IMR-90 (cell line): ENCODE measurements around the gene PSPC1. TPM values are rescaled to one million over a fixed set of nuclear protein-coding genes. Genes with fewer than 3 reads are reported as not detected.

Source experiments
- ATAC-seq: fragments of 200-7000 bp; cut with Tn5 transposase; 2 replicates; pipeline ENCODE4 v1.9.1; 2020; ENCODE audit warnings: low read depth, mild to moderate bottlenecking, moderate library complexity
- BruUV-seq: library from RNA; stranded (reverse); fragments of 400-500 nt; replicated peaks from 2 replicates; lab custom pipeline; 2021; lab: Mats Ljungman, UMichigan
- CTCF ChIA-PET: fragments of 300-600 bp; formaldehyde crosslinking; extraction: SDS; loops from one replicate; lab custom pipeline; 2021; ENCODE audit warnings: antibody characterized with exemption; lab: Yijun Ruan, JAX
- POLR2A ChIA-PET: fragments of 300-600 bp; sonication (Branson Sonifier 250); formaldehyde crosslinking; loops from one replicate; lab custom pipeline; 2022; ENCODE audit warnings: antibody characterized with exemption; ENCODE audit not compliant: unreplicated experiment; lab: Charles Lee
- DNase-seq: peaks from one replicate; pipeline ENCODE4 v3.0.0; 2013
- H2AFZ ChIP-seq: replicated peaks from 2 replicates; pipeline ENCODE3; 2013; ENCODE audit warnings: low read length, mild to moderate bottlenecking; ENCODE audit not compliant: poor library complexity
- H2AK5ac ChIP-seq: 2 replicates; pipeline ENCODE4 v1.6.1; 2013; ENCODE audit warnings: low read depth, low read length, inconsistent platforms
- H2AK9ac ChIP-seq: replicated peaks from 2 replicates; pipeline ENCODE3; 2013; ENCODE audit warnings: mild to moderate bottlenecking, low read depth, low read length, moderate library complexity; ENCODE audit not compliant: poor library complexity
- H2BK120ac ChIP-seq: 2 replicates; pipeline ENCODE4 v1.6.1; 2013; ENCODE audit warnings: low read depth, low read length, inconsistent platforms
- H2BK15ac ChIP-seq: 3 replicates; pipeline ENCODE4 v1.6.1; 2013; ENCODE audit warnings: low read depth, low read length, inconsistent platforms
- H2BK20ac ChIP-seq: 2 replicates; pipeline ENCODE4 v1.6.1; 2013; ENCODE audit warnings: low read depth, mild to moderate bottlenecking, inconsistent platforms, low read length, moderate library complexity
- H2BK5ac ChIP-seq: 2 replicates; pipeline ENCODE4 v1.6.1; 2013; ENCODE audit warnings: mild to moderate bottlenecking, low read depth, low read length, inconsistent platforms; ENCODE audit not compliant: poor library complexity, severe bottlenecking
- H3K14ac ChIP-seq: replicated peaks from 2 replicates; pipeline ENCODE4 v1.6.1; 2013; ENCODE audit warnings: low read depth, low read length, inconsistent platforms
- H3K18ac ChIP-seq: 2 replicates; pipeline ENCODE4 v1.6.1; 2013; ENCODE audit warnings: low read depth, low read length, control low read depth
- H3K23ac ChIP-seq: 2 replicates; pipeline ENCODE4 v1.6.1; 2013; ENCODE audit warnings: low read depth, low read length, inconsistent platforms
- H3K27ac ChIP-seq: 2 replicates; pipeline ENCODE4 v1.5.1; 2013; ENCODE audit warnings: mild to moderate bottlenecking, control low read depth, low read length; ENCODE audit not compliant: insufficient read depth
- H3K27me3 ChIP-seq: 2 replicates; pipeline ENCODE4 v1.6.1; 2013; ENCODE audit warnings: low read length; ENCODE audit not compliant: control insufficient read depth, insufficient read depth
- H3K36me3 ChIP-seq: 2 replicates; pipeline ENCODE4 v1.6.1; 2013; ENCODE audit warnings: low read length, mixed read lengths; ENCODE audit not compliant: control insufficient read depth, insufficient read depth
- H3K4ac ChIP-seq: 2 replicates; pipeline ENCODE4 v1.6.1; 2013; ENCODE audit warnings: low read depth, low read length, inconsistent platforms
- H3K4me1 ChIP-seq: 2 replicates; pipeline ENCODE4 v1.6.1; 2013; ENCODE audit warnings: low read length, mixed read lengths; ENCODE audit not compliant: control insufficient read depth, insufficient read depth
- H3K4me2 ChIP-seq: 2 replicates; pipeline ENCODE4 v1.6.1; 2013; ENCODE audit warnings: low read depth, mild to moderate bottlenecking, control low read depth, low read length, moderate library complexity
- H3K4me3 ChIP-seq: 2 replicates; pipeline ENCODE4 v1.5.1; 2013; ENCODE audit warnings: low read depth, mild to moderate bottlenecking, control low read depth, low read length, moderate library complexity; ENCODE audit not compliant: insufficient read depth
- H3K56ac ChIP-seq: 2 replicates; pipeline ENCODE4 v1.6.1; 2013; ENCODE audit warnings: low read length, inconsistent platforms; ENCODE audit not compliant: insufficient read depth; ENCODE audit errors: extremely low read depth
- H3K79me1 ChIP-seq, 2 experiments: 2 replicates each; pipeline ENCODE4 v1.6.1; 2013; ENCODE audit warnings: low read length in 2 of 2, inconsistent platforms in 1 of 2, low read depth in 1 of 2
- H3K9ac ChIP-seq: 2 replicates; pipeline ENCODE4 v1.6.1; 2013; ENCODE audit warnings: low read depth, low read length, control low read depth
- H3K9me1 ChIP-seq: 2 replicates; pipeline ENCODE4 v1.6.1; 2013; ENCODE audit warnings: low read length, inconsistent platforms; ENCODE audit not compliant: insufficient read depth
- H3K9me3 ChIP-seq: 2 replicates; pipeline ENCODE4 v1.6.1; 2013; ENCODE audit warnings: low read length; ENCODE audit not compliant: control insufficient read depth, insufficient read depth
- H4K20me1 ChIP-seq: 2 replicates; pipeline ENCODE4 v1.6.1; 2013; ENCODE audit warnings: low read length, inconsistent platforms; ENCODE audit not compliant: insufficient read depth
- H4K5ac ChIP-seq: 2 replicates; pipeline ENCODE4 v1.6.1; 2013; ENCODE audit warnings: mild to moderate bottlenecking, low read depth, low read length, control low read depth
- H4K8ac ChIP-seq, 2 experiments: 2 replicates each; pipeline ENCODE4 v1.6.1; 2013; ENCODE audit warnings: low read depth in 2 of 2, low read length in 2 of 2, control low read depth in 1 of 2, inconsistent platforms in 1 of 2
- H4K91ac ChIP-seq: 2 replicates; pipeline ENCODE4 v1.6.1; 2013; ENCODE audit warnings: low read depth, low read length, inconsistent platforms; ENCODE audit not compliant: insufficient read depth
- BHLHE40 ChIP-seq: fragments of 150-350 bp; IDR thresholded peaks from 2 replicates; pipeline ENCODE4 v1.6.1; 2016; ENCODE audit warnings: mild to moderate bottlenecking, low read depth, low read length
- MAFK ChIP-seq: IDR thresholded peaks from 2 replicates; pipeline ENCODE4 v1.6.1; 2012; ENCODE audit warnings: low read depth, low read length, improper control_type of control experiment
- RCOR1 ChIP-seq: IDR thresholded peaks from 2 replicates; pipeline ENCODE4 v1.6.1; 2012; ENCODE audit warnings: mild to moderate bottlenecking, low read length, improper control_type of control experiment; ENCODE audit not compliant: insufficient replicate concordance
- dilution Hi-C: fragments of 300-500 bp; cut with HindIII; formaldehyde crosslinking; loops from one replicate; pipeline ENCODE4 v1.14.3; 2018; ENCODE audit warnings: low sequenced_read_pairs; ENCODE audit not compliant: unreplicated experiment
- in situ Hi-C: fragments of 300-500 bp; cut with MboI; formaldehyde crosslinking; loops from 3 replicates; pipeline ENCODE4 v1.14.3; 2019; ENCODE audit warnings: low sequenced_read_pairs, inconsistent platforms, mixed read lengths
- intact Hi-C: fragments of 100-400 bp; cut with micrococcal nuclease; formaldehyde crosslinking; loops from 2 replicates; pipeline ENCODE4 v1.10.0; 2022
- polyA plus RNA-seq, 3 experiments: library from polyadenylated mRNA; depleted of rRNA; stranded (reverse); fragments of >200 nt; gene quantifications; 2 replicates each; pipeline ENCODE4 v1.2.3, GENCODE V29; 2012; ENCODE audit warnings: low replicate concordance in 1 of 3
- total RNA-seq: library from RNA; depleted of rRNA; stranded (reverse); fragments of >200 nt; gene quantifications from 2 replicates; pipeline ENCODE4 v1.2.3, GENCODE V29; 2012

Gene PSPC1
- total and polyA plus RNA-seq, 2 of the 4 experiments (the other 2 are of a cell fraction) = 38.3 to 39.8 TPM

GRCh38 chr13:19685437-19685836 is 97.3 kb downstream of the PSPC1 start:
- Histone ChIP-seq H2AK5ac (no peak overlapping the region), H2AK9ac (no peak overlapping the region), H3K9ac (no peak overlapping the region), H3K23ac (no peak overlapping the region), H2BK120ac (no peak overlapping the region), H3K79me1 (peaks cover 12 to 55% of the 10 kb centered on the region in 2 experiments; a peak in 3 of 4 replicates), H3K27ac (no peak overlapping the region), H3K4me1 (peaks cover 5% of the 10 kb centered on the region), H3K18ac (no peak overlapping the region), H3K14ac (no peak overlapping the region), H3K4ac (no peak overlapping the region), H2BK5ac (no peak overlapping the region), H3K4me2 (no peak overlapping the region), H3K9me3 (no peaks in the 10 kb centered on the region), H2BK15ac (no peak overlapping the region), H4K5ac (no peak overlapping the region), H4K20me1 (no peaks in the 10 kb centered on the region; the same call in 1 of the 2 replicates), H3K56ac (no peak overlapping the region), H3K4me3 (no peak overlapping the region), H3K27me3 (no peaks in the 10 kb centered on the region), H4K8ac (no peak overlapping the region), H2AFZ (no peak overlapping the region), H4K91ac (no peak overlapping the region), H2BK20ac (no peak overlapping the region), H3K36me3 (peaks cover 2% of the 10 kb centered on the region; the same call in 1 of the 2 replicates), H3K9me1 (peaks cover 5% of the 10 kb centered on the region; the same call in 1 of the 2 replicates)
- in situ Hi-C loops = loop anchor here (5.0 kb wide), 1 partner anchor 47 kb away; no protein-coding TSS in a partner anchor
- no TSS peak for BruUV-seq
- CTCF ChIA-PET = interaction anchor here (1.0 kb wide), 1 partner anchor 11 kb away, joined by 4 read pairs; no protein-coding TSS in a partner anchor
- no peak for DNase-seq
- ATAC-seq = no peak
- intact Hi-C loops = no loop called here
- POLR2A ChIA-PET = no interaction called here
- dilution Hi-C loops = no loop called here
- TF ChIP-seq MAFK = no peak
- TF ChIP-seq RCOR1 = no peak
- TF ChIP-seq BHLHE40 = no peak
